Measurements from ENCODE around the gene ARHGEF28. TPM values are rescaled to one million over a fixed set of nuclear protein-coding genes. Genes with fewer than 3 reads are reported as not detected.

Gene ARHGEF28
- total RNA-seq, 1 donor from 2014 or later, result not detected

GRCh38 chr5:73649926-73650325 lies 23.9 kb downstream of the ARHGEF28 start:
- intact Hi-C loops (cut with micrococcal nuclease), result no loop called here

GRCh38 chr5:73652391-73652790 lies 26.4 kb downstream of the ARHGEF28 start:
- intact Hi-C loops (cut with micrococcal nuclease), result no loop called here

DNA sequence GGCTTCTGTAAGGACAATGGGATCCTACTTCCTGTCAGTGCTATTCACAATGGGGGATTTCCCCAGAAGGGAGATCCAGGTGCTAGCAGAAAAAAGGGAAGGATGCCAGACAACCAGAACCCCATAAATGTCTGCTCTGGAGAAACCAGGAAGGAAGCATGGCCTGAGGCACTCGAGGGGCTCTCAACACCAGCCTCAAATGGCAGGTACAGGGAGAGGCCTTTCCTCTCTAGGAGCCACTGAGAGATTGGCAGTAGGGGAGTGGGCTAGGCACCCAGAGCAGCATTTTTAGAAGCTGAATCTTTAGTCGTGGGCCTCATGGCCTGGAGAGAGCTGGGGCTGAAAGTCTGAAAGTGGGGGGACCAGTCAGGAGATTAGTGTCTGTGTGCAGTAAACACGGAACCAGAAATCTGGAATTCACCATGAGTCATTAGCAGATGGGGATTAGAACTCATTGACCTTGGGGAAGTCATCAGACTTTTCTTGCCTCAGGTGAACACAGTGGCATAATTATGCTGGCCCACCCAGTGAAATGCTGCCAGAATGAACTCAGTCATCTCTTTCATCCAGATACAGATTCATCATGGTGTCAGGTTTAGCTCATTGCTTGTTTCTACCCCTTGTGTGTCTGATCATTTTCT lies 28.3 kb downstream of the ARHGEF28 start:
- intact Hi-C loops (cut with micrococcal nuclease), result loop anchor here (1.0 kb wide), 1 partner anchor 40 kb away; no protein-coding TSS in a partner anchor

GRCh38 chr5:73654819-73655318 lies 28.9 kb downstream of the ARHGEF28 start:
- intact Hi-C loops (cut with micrococcal nuclease), result loop anchor here (1.0 kb wide), 1 partner anchor 39 kb away; no protein-coding TSS in a partner anchor

DNA sequence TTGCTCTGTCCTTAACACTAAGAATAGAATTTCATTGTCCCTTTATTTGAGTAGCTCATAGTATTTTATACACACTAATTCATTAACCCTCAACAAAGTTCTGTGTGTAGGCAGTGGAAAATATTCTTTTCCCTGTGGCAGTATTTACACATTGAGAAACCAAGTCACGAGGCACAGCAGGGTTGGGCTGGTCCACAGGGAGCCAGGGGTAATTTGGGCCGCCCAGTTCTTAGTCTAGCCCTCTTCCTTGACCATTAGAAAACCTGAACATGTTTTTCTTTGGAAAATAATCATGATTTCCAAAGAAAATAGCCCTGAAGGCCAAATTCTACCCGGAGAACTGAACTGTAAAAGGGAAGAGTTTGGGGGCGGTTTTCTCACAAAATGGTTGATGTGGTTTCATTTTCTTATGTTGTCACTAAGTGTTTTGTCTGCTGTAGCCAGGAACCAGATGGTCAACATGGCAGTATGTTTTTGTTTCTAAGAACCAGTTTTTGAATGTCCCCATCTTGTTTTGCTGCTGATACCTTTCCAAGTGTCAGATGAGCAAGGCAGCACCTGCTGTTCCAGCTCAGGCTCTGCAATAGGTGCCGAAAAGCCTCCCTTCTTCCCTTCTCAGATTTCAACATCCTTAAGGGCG lies 29.6 kb downstream of the ARHGEF28 start:
- intact Hi-C loops (cut with micrococcal nuclease), result no loop called here

GRCh38 chr5:73661753-73662152 lies 35.8 kb downstream of the ARHGEF28 start:
- intact Hi-C loops (cut with micrococcal nuclease), result no loop called here

DNA sequence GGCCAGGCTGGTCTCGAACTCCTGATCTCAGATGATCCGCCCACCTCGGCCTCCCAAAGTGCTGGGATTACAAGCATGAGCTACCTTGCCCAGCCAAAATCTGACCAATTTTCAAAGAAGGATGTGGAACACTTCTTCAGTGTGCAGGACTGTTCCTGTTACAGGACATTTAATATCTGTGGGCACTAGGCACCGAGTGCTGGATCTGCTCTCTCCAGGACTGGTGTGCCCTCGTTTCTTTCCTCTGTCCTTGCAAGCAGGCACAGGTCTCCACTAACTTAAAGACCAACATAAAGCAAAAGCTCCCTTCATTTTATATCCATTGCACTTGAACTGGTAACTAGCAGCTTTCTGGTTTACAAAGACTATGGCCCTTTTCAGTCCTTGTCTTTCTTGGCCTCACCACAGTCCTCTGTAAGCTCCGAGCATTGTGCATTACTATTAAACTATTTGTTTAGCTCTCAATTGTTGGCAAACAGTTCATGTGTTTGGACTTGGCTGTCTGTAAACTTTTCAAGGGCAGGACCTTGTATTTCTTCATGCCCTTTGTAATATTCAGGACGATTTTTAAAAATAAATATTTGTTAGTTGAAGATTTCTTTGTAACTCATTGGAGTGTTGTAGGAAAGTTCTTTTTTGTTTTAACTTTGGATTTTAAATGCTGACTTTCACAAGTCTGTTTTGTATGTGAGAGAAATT lies 37.3 kb downstream of the ARHGEF28 start:
- intact Hi-C loops (cut with micrococcal nuclease), result no loop called here

GRCh38 chr5:73663860-73664240 lies 37.9 kb downstream of the ARHGEF28 start:
- intact Hi-C loops (cut with micrococcal nuclease), result no loop called here

- intact Hi-C loops (cut with micrococcal nuclease), result no loop called here
Measured at GRCh38 chr5:73664796-73665195, 38.8 kb downstream of the ARHGEF28 start.

GRCh38 chr5:73666891-73667290 lies 40.9 kb downstream of the ARHGEF28 start:
- intact Hi-C loops (cut with micrococcal nuclease), result no loop called here

DNA sequence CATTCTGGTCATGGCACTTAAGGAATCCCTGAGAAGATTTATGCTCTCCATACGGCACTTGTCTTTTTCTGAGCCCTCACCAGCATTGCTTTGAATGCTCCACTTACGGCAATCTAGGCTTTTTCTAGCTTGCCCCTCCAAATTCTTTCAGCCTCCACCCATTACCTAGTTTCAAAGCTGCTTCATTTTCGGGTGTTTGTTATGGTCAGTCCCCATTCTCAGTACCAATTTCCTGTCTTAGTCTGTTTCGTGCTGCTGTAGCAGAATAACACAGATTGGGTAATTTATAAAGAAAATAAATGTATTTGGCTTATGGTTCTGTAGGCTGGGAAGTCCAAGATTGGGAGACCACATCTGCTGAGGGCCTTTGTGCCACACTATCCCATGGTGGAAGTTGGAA lies 42.0 kb downstream of the ARHGEF28 start:
- intact Hi-C loops (cut with micrococcal nuclease), result no loop called here

- intact Hi-C loops (cut with micrococcal nuclease), result no loop called here
Measured at GRCh38 chr5:73668486-73669111, 42.6 kb downstream of the ARHGEF28 start.

GRCh38 chr5:73670731-73671130 lies 44.7 kb downstream of the ARHGEF28 start:
- intact Hi-C loops (cut with micrococcal nuclease), result no loop called here

DNA sequence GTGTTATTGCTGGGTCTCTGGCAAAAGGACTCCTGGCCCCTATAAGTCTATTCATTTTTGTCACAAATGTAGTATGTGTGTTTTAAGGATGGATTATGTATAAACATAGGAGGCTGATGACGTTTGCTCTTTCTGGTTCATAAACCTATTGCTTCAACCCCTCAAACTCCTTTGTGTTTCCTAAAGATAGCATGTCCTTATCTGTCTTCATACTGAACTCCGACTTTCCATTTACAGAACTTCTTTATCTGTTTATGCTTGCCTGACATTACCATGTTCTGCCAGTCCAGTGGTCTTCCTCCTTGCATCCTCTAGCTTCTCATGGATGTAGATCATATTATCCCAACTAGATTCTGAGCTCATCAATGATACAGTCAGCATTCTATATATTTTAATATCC lies 46.1 kb downstream of the ARHGEF28 start:
- intact Hi-C loops (cut with micrococcal nuclease), result no loop called here

- intact Hi-C loops (cut with micrococcal nuclease), result no loop called here
Measured at GRCh38 chr5:73673161-73673591, 47.2 kb downstream of the ARHGEF28 start.

DNA sequence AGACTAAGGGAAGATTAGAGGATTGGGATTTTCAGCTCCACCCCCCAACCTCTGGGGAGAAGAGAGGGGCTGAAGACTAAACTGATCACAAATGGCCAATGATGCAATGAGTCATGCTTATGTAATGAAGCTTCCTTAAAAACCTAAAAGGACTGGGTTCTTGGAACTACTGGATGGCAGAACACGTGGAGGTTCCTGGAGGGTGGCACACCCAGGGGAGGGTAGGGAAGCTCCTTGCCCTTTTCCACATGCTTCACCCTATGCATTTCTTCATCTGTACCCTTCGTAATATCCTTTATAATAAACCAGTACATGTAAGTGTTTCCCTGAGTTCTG lies 48.6 kb downstream of the ARHGEF28 start:
- intact Hi-C loops (cut with micrococcal nuclease), result no loop called here

DNA sequence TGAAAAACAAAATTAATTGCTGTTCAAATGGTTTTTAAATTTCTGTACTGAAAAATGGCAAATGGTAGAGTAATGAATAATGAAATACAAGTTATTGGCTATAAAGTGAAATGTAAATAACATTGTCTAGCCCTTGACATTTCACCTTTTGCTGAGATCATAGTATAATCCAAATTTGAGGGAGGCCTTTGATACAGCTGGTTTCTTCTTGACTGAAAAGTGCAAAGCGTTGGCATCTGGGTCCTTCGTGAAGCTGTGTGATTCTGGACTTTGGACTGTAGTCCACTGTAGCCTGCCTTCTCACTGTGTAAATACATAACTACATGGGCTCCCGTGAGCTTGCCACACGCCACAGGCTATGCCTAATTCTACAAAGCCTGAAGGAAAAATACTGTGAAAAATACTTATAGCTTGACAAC lies 52.3 kb downstream of the ARHGEF28 start:
- intact Hi-C loops (cut with micrococcal nuclease), result no loop called here

GRCh38 chr5:73678807-73679206 lies 52.8 kb downstream of the ARHGEF28 start:
- intact Hi-C loops (cut with micrococcal nuclease), result no loop called here

DNA sequence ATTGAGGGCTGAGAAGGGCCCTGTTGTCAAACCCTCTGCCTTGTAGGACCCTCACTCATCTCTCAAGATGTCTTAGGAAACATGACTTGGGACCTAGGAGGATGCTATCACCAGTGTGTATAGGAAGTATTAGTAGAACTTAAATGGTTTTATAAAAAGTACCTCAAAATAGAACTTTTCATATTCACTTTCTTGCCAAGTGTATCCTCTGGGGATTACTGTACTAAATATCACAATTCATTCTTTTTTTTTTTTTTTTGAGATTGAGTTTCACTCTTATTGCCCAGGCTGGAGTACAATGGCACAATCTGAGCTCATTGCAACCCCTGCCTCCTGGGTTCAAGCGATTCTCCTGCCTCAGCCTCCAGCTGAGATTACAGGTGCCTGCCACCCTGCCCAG lies 56.2 kb downstream of the ARHGEF28 start:
- intact Hi-C loops (cut with micrococcal nuclease), result no loop called here

GRCh38 chr5:73684691-73685090 lies 58.7 kb downstream of the ARHGEF28 start:
- intact Hi-C loops (cut with micrococcal nuclease), result no loop called here

DNA sequence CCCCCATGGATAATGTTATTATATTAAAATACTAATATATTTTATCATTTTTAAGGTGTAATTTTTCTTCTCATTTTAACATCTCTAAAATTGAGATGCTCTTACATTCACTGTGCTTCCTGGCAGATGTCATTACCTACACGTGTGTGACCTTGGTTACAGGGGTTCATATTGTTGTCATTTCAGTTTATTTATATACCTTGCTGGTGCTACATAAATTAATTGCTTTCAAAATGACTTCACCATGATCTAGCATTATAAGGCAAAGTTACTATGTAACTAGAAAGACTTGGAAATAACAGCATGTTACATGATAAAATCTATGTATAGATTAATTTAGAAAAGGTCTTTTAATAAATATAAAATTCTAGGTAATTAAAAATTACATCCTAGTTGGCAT lies 60.9 kb downstream of the ARHGEF28 start:
- intact Hi-C loops (cut with micrococcal nuclease), result no loop called here

GRCh38 chr5:73687357-73687756 lies 61.4 kb downstream of the ARHGEF28 start:
- intact Hi-C loops (cut with micrococcal nuclease), result no loop called here
